ENCODE measurements around the gene COPS7B. TPM values are rescaled to one million over a fixed set of nuclear protein-coding genes. Genes with fewer than 3 reads are reported as not detected.

The COPS7B gene
- total RNA-seq, 1 experiment from 2014 or later = 35.9 TPM

DNA sequence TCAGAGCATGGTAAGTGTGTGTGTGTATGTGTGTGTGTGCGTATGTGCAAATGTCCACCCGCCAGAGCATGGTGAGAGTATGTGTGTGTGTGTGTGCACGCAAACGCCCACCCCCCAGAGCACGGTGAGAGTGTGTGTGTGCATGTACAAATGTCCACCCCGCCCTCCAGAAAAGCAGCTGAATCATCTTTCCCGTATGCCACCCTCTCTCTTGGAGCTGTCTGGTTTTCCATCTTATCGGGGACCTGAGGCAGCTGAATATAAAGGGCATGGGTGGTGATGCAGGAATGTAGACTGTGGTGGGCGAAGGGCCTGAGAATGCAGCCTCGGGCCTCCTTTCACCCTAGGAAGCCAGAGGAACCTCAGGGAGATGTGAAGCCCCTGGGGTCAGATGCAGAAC is 66.9 kb downstream of the COPS7B start:
- Histone ChIP-seq H3K4me3 (ENCODE audit: low read depth, low read length) (no peak overlapping the region), H3K36me3 (ENCODE audit: control insufficient read depth, insufficient read depth, low read length) (no peaks in the 10 kb centered on the region), H3K4me1 (no peaks in the 10 kb centered on the region), H3K27me3 (replicated peaks; ENCODE audit: control insufficient read depth, insufficient read depth, low read length) (no peaks in the 10 kb centered on the region), H3K9me3 (no peaks in the 10 kb centered on the region)
- H3K4me1 Mint-ChIP-seq (ENCODE audit: low read depth, unreplicated experiment) = no peaks in the 10 kb centered on the region
- TF ChIP-seq, protein P1, sequence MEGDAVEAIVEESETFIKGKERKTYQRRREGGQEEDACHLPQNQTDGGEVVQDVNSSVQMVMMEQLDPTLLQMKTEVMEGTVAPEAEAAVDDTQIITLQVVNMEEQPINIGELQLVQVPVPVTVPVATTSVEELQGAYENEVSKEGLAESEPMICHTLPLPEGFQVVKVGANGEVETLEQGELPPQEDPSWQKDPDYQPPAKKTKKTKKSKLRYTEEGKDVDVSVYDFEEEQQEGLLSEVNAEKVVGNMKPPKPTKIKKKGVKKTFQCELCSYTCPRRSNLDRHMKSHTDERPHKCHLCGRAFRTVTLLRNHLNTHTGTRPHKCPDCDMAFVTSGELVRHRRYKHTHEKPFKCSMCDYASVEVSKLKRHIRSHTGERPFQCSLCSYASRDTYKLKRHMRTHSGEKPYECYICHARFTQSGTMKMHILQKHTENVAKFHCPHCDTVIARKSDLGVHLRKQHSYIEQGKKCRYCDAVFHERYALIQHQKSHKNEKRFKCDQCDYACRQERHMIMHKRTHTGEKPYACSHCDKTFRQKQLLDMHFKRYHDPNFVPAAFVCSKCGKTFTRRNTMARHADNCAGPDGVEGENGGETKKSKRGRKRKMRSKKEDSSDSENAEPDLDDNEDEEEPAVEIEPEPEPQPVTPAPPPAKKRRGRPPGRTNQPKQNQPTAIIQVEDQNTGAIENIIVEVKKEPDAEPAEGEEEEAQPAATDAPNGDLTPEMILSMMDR (IDR thresholded peaks at IDR 0.05; ENCODE audit: insufficient read depth in 1 of 2, low read depth in 1 of 2, low read length in 1 of 2, severe bottlenecking in 1 of 2, unreplicated experiment in 1 of 2) = no peak
- intact Hi-C loops (cut with micrococcal nuclease; ENCODE audit: unreplicated experiment) = loop anchor here (5.0 kb wide), 1 partner anchor 589 kb away; no protein-coding TSS in a partner anchor
- CTCF ChIA-PET = no interaction called here
- H3K9me3 Mint-ChIP-seq (ENCODE audit: unreplicated experiment) = no peaks in the 10 kb centered on the region
- no peak for DNase-seq
- BruUV-seq (replicated peaks) = no TSS peak
- H3K4me3 Mint-ChIP-seq (ENCODE audit: unreplicated experiment) = no peak overlapping the region
- POLR2A ChIA-PET = no interaction called here
- no peaks in the 10 kb centered on the region for H3K27me3 Mint-ChIP-seq (ENCODE audit: insufficient read depth, unreplicated experiment)
- H3K36me3 Mint-ChIP-seq (ENCODE audit: insufficient read depth, unreplicated experiment) = no peaks in the 10 kb centered on the region
- no peak overlapping the region for H3K27ac Mint-ChIP-seq (ENCODE audit: unreplicated experiment)

DNA sequence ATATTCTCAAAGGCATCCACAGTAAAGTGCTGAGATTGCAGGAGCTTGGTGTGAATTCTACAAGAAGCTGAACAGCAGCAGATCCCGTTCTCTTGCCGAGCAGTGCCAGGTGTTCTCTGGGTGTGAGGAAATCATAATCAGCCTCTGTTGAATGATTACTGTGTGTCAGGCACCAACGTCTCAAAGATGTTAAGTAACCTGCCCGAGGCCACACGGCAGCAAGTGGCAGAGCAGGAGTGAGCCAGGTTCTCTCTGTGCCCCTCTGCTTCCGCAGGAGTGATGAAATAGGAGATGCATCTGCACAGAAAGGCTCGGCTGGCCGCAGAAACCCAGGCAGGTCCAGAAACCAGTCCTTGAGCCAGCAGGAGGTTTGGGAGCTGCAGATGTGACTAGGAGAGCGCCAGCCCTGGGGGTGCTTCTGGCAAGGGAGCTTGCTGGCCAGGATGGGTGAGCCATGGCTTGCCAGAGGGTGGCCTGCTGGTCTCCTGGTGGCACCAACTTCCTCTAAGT is 68.4 kb downstream of the COPS7B start:
- no peaks in the 10 kb centered on the region for H3K4me1 Mint-ChIP-seq (ENCODE audit: low read depth, unreplicated experiment)
- Histone ChIP-seq H3K36me3 (ENCODE audit: control insufficient read depth, insufficient read depth, low read length) (no peaks in the 10 kb centered on the region), H3K4me1 (no peaks in the 10 kb centered on the region), H3K4me3 (ENCODE audit: low read depth, low read length) (no peak overlapping the region), H3K27me3 (replicated peaks; ENCODE audit: control insufficient read depth, insufficient read depth, low read length) (no peaks in the 10 kb centered on the region), H3K9me3 (no peaks in the 10 kb centered on the region)
- ChIA-PET CTCF (no interaction called here), POLR2A (no interaction called here)
- intact Hi-C loops (cut with micrococcal nuclease; ENCODE audit: unreplicated experiment) = loop anchor here (5.0 kb wide), 1 partner anchor 588 kb away; no protein-coding TSS in a partner anchor
- TF ChIP-seq, protein P1 (IDR thresholded peaks at IDR 0.05; ENCODE audit: insufficient read depth in 1 of 2, low read depth in 1 of 2, low read length in 1 of 2, severe bottlenecking in 1 of 2, unreplicated experiment in 1 of 2) = no peak
- no peak for DNase-seq
- no peaks in the 10 kb centered on the region for H3K9me3 Mint-ChIP-seq (ENCODE audit: unreplicated experiment)
- H3K27ac Mint-ChIP-seq (ENCODE audit: unreplicated experiment) = no peak overlapping the region
- BruUV-seq (replicated peaks) = no TSS peak
- H3K27me3 Mint-ChIP-seq (ENCODE audit: insufficient read depth, unreplicated experiment) = no peaks in the 10 kb centered on the region
- no peaks in the 10 kb centered on the region for H3K36me3 Mint-ChIP-seq (ENCODE audit: insufficient read depth, unreplicated experiment)
- H3K4me3 Mint-ChIP-seq (ENCODE audit: unreplicated experiment) = no peak overlapping the region

- Histone ChIP-seq H3K36me3 (ENCODE audit: control insufficient read depth, insufficient read depth, low read length) (no peaks in the 10 kb centered on the region), H3K9me3 (no peaks in the 10 kb centered on the region), H3K27me3 (replicated peaks; ENCODE audit: control insufficient read depth, insufficient read depth, low read length) (no peaks in the 10 kb centered on the region), H3K4me3 (ENCODE audit: low read depth, low read length) (no peak overlapping the region), H3K4me1 (no peaks in the 10 kb centered on the region)
- Mint-ChIP-seq H3K4me3 (ENCODE audit: unreplicated experiment) (no peak overlapping the region), H3K27me3 (ENCODE audit: insufficient read depth, unreplicated experiment) (no peaks in the 10 kb centered on the region), H3K4me1 (ENCODE audit: low read depth, unreplicated experiment) (no peaks in the 10 kb centered on the region), H3K27ac (ENCODE audit: unreplicated experiment) (no peak overlapping the region), H3K9me3 (ENCODE audit: unreplicated experiment) (no peaks in the 10 kb centered on the region), H3K36me3 (ENCODE audit: insufficient read depth, unreplicated experiment) (no peaks in the 10 kb centered on the region)
- DNase-seq = no peak
- CTCF ChIA-PET = no interaction called here
- intact Hi-C loops (cut with micrococcal nuclease; ENCODE audit: unreplicated experiment) = no loop called here
- POLR2A ChIA-PET = no interaction called here
- BruUV-seq (replicated peaks) = no TSS peak
- TF ChIP-seq, protein P1 (IDR thresholded peaks at IDR 0.05; ENCODE audit: insufficient read depth in 1 of 2, low read depth in 1 of 2, low read length in 1 of 2, severe bottlenecking in 1 of 2, unreplicated experiment in 1 of 2) = no peak
Observed at GRCh38 chr2:231856959-231857358, 70.7 kb downstream of the COPS7B start.

Other genes starting within 250 kb of the COPS7B start
- not detected in 2 replicates for gene TEX44, start 193.6 kb upstream of the COPS7B start, total RNA-seq (2022)
- 597 and 669 TPM in 2 replicates for gene PTMA, start 77.9 kb upstream of the COPS7B start, total RNA-seq (2022)
- 8.1 and 9.1 TPM in 2 replicates for gene PDE6D, start 5.2 kb upstream of the COPS7B start, total RNA-seq (2022)
- gene NPPC, start 140.0 kb downstream of the COPS7B start, total RNA-seq (2022) = not detected in 2 replicates
- gene DIS3L2, start 175.3 kb downstream of the COPS7B start, total RNA-seq (2022) = 15.5 and 18.0 TPM in 2 replicates